LNCaP clone FGC (cell line): ENCODE data around the gene DICER1.
"Not testable (repeated sequence)": the region's sequence is repeated elsewhere in the genome, so short reads cannot be mapped to it uniquely, and the experiment has no call there.

ENCODE experiments used
- DNase-seq: peaks from one replicate; pipeline ENCODE4 v3.0.0-alpha.2; 2011; ENCODE audit warnings: low read depth
- H3K4me3 ChIP-seq: 2 replicates; pipeline ENCODE4 v1.5.1; 2011; ENCODE audit warnings: mild to moderate bottlenecking, low read depth, low read length, control low read depth
- CTCF ChIP-seq: IDR thresholded peaks from 2 replicates; pipeline ENCODE4 v1.5.1; 2012; ENCODE audit warnings: mild to moderate bottlenecking; ENCODE audit not compliant: control insufficient read depth, insufficient read depth; ENCODE audit errors: extremely low read depth

Gene DICER1

GRCh38 chr14:95185033-95185766 lies 27.9 kb upstream of the DICER1 start:
- TF ChIP-seq CTCF, result no peak
- H3K4me3 ChIP-seq, result no peak overlapping the region
- no peak for DNase-seq

GRCh38 chr14:95184413-95184790 lies 27.1 kb upstream of the DICER1 start:
- DNase-seq, result no peak
- H3K4me3 ChIP-seq, result no peak overlapping the region
- TF ChIP-seq CTCF, result no peak

GRCh38 chr14:95183532-95184412 lies 26.4 kb upstream of the DICER1 start:
- no peak for TF ChIP-seq CTCF

GRCh38 chr14:95183082-95183481 lies 25.8 kb upstream of the DICER1 start:
- no peak for TF ChIP-seq CTCF
- H3K4me3 ChIP-seq, result no peak overlapping the region
- DNase-seq, result no peak

More at GRCh38 chr14:95183532-95184412, 26.4 kb upstream of the DICER1 start:
- no peak overlapping the region for H3K4me3 ChIP-seq
- no peak for DNase-seq

- H3K4me3 ChIP-seq, result no peak overlapping the region
- DNase-seq, result no peak
- no peak for TF ChIP-seq CTCF
Measured at GRCh38 chr14:95182379-95182778, 25.1 kb upstream of the DICER1 start.

- TF ChIP-seq CTCF, result no peak
- H3K4me3 ChIP-seq, result no peak overlapping the region
Measured at GRCh38 chr14:95180966-95181741, 23.8 kb upstream of the DICER1 start.

GRCh38 chr14:95175670-95176069 lies 18.3 kb upstream of the DICER1 start:
- not testable (repeated sequence) for DNase-seq, H3K4me3 ChIP-seq

More at GRCh38 chr14:95180966-95181741, 23.8 kb upstream of the DICER1 start:
- DNase-seq, result no peak
